Measurements from ENCODE around the gene ADAMTSL2.

- TF ChIP-seq CTCF (IDR thresholded peaks at IDR 0.05) (no peak), EP300 (IDR thresholded peaks at IDR 0.05) (no peak), POLR2A (IDR thresholded peaks at IDR 0.05) (no peak)
These were observed 39.4 kb downstream of the ADAMTSL2 start for GRCh38 chr9:133573791-133574515.

Data from ovary (tissue), 3 donors.